Ishikawa (cell line): ENCODE data around the gene LY9.

Experiments
- EP300 ChIP-seq: IDR thresholded peaks from 2 replicates; pipeline ENCODE4 v1.6.1; 2012; ENCODE audit warnings: borderline replicate concordance
- FOXM1 ChIP-seq: IDR thresholded peaks from 2 replicates; pipeline ENCODE4 v1.6.1; 2012; ENCODE audit warnings: low read depth, borderline replicate concordance
- RAD21 ChIP-seq: IDR thresholded peaks from 2 replicates; pipeline ENCODE4 v1.6.1; 2012; ENCODE audit warnings: low read depth
- REST ChIP-seq: IDR thresholded peaks from 2 replicates; pipeline ENCODE4 v1.6.1; 2012; ENCODE audit warnings: low read depth, mild to moderate bottlenecking
- TAF1 ChIP-seq: IDR thresholded peaks from 2 replicates; pipeline ENCODE4 v1.6.1; 2012; ENCODE audit warnings: low read depth, mild to moderate bottlenecking
- TCF12 ChIP-seq: IDR thresholded peaks from 2 replicates; pipeline ENCODE4 v1.6.1; 2012; ENCODE audit warnings: low read depth
- TEAD4 ChIP-seq: IDR thresholded peaks from 2 replicates; pipeline ENCODE4 v1.6.1; 2012

DNA sequence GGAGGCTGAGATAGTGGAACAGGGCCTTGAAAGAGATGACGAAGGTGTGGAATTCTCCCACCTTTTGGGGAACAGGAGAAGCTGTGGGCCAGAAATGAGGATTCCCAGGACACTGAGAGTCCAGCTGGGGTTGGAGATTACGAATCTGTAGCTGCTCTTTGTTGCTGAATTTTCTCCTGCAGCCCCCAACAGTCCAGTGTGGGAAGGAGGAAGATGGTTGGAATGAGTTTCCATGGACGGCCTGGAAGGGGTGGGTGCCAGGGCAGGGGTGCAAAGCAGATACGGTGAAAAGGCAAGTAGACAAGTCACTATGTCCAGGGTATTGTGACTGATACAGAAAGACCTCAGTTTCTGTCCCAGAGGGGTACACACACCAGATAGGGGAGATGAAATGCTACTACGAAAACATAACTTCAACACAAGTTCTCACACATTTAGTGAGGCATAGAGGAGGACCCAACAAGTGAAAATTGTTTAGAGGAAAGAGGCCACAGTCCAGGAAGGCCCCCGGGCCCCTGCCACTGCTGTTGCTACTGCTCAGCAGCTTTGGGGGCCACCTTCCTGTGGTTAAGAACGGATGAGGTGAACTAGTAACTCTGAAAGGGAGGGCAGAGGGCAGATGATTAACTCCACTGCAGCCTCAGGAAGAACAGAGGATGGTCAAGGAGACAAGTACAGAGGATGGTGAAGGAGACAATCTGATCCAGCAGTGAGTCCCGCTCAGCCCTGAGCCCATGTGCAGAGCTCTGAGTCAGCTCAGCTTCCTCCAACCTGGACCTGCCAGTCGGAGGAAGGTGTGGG lies 59.4 kb downstream of the LY9 start:
- TF ChIP-seq RAD21 (no peak), EP300 (no peak), TAF1 (no peak), FOXM1 (no peak), REST (no peak), TCF12 (no peak), TEAD4 (no peak)
